Fibroblast of lung (primary cell): ENCODE measurements around the gene ZG16.

Experiments
- CTCF ChIP-seq, 2 donors: IDR thresholded peaks in 1 of 2; conservative IDR thresholded peaks in 1 of 2; 1 replicate in 1 of 2; 2 replicates in 1 of 2; pipeline ENCODE4 v1.5.1; 2011 to 2012; ENCODE audit warnings: low read length in 2 of 2, control low read depth in 1 of 2, inconsistent platforms in 1 of 2, low read depth in 1 of 2, mild to moderate bottlenecking in 1 of 2
- EZH2 ChIP-seq: IDR thresholded peaks from 2 replicates; pipeline ENCODE4 v1.5.1; 2012; ENCODE audit warnings: low read length, control low read depth, mild to moderate bottlenecking; ENCODE audit errors: missing control alignments

- TF ChIP-seq CTCF (conservative IDR thresholded peaks at IDR 0.05 in 1 of 2, IDR thresholded peaks at IDR 0.05 in 1 of 2; ENCODE audit: low read depth in 1 of 2, low read length in 2 of 2) (no peak), EZH2 (no peak)
These were observed 43.6 kb downstream of the ZG16 start for GRCh38 chr16:29821643-29822115.
